Left hindlimb (tissue), 1 donor: ENCODE data around the gene DIP2C.
"Not testable (repeated sequence)": the region's sequence is repeated elsewhere in the genome, so short reads cannot be mapped to it uniquely, and the experiment has no call there.

Source experiments
- DNase-seq: peaks from one replicate; pipeline ENCODE4 v3.0.0-alpha.2; 2018

The DIP2C gene

GRCh38 chr10:491667-492424, 197.6 kb downstream of the DIP2C start:
- peak; percentile 22 for DNase-seq

DNA sequence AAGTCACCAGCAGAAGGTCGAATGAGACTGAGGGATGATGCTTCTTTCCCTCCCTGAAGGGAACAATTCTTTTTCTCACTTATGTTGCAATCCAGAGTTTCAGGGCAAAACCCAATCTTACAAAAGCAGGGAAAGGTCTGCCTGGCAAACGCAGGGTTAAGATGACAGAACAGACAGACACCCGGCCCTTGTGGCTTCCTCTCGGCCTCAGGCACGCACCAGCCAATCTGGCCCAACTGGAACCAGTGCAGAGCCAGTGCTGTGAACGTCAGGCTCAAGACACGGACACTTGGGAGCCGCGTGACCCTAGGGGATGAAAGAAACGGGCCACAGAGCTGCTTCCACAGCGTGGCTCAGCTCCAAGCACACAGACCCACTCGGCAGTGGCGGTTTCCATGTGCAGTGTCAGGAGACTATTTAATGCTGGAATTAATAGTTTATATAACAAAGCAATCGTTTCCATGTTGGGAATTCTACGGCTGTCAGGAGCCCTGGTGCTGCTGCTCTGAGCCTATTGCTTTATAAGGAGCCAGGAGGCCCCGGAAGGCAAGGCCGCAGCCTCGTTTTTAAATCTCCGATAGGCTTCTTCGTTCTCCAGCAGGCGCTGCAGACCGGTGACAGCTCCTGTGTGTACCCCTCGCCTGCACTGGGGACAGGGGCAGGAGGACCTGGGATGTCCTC, 198.4 kb downstream of the DIP2C start:
- DNase-seq, result peak; percentile 34

DNA sequence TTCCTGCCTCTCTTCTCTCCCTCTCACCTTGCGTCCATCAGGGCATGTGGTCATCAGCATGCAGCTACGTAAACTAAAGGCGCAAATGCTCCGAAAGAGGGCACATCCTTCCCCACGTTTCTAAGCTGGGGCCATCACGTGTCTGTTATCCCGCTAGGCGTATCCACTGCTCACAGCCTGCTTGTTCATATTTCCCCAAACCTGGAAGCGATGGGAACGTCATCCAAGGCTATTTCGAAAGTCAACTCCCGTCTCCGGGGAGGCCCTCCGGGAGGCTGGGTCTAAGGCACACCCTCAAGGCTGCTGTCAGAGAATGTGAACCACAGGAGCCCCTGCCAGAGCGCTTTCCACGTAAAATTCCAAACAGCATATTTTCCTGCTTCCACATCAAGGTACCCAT, 199.2 kb downstream of the DIP2C start:
- DNase-seq, result peak; percentile 57

DNA sequence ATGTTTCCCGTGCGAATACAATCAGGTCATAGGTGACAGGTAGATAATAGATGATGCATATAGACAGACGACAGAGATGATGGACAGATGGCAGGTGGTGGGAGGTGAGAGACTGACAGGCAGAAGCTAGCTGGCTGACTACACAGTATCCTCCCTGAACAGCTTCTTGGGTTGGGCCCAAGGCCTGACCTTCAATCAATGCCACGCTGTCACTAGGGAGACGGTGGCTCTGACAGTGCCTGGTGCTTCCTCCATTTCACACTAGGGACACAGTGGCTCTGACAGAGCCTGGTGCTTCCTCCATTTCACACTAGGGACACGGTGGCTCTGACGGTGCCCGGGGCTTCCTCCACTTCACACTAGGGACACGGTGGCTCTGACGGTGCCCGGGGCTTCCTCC, 200.1 kb downstream of the DIP2C start:
- no peak for DNase-seq

- DNase-seq, result no peak
These were observed 200.6 kb downstream of the DIP2C start for GRCh38 chr10:488933-489215.

DNA sequence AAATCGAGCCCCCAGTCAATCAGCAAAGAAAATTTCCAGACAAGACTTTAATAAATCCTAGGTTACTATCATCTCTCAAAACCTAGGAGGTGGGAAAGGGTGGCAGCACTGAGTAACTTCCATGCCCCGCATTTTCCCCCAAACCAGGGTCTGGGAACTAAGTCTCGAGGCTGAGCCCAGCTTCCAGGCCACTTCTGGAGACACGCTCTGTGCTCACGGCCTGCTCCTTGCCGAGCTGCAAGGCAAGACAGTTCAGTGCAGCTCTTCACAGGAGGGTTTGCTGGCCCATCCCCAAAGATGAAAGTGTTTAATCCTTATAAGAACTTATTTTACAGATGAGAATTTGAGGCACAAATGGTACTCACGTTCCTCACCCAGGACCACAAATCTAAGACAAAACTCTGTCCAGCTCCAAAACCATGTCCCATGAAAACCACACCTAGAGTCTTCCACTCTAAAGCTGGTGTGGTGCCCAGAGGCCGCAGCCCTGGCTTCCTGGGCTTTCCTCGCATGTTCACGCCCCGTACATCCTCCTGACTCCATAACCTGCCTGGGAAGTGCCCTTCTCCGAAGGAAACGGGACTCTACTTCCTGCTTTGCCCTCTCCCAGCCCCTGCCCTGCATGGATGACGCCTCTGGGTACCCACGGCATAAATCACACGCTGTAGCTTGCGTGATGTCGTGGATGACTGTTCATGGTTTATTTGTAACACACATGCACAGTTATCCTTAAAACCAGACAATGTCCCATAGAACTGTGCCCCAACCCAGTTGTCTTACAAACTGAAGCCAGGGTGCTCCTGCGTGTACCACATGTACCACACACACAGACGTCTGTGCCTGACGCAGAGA, 201.2 kb downstream of the DIP2C start:
- no peak for DNase-seq

DNA sequence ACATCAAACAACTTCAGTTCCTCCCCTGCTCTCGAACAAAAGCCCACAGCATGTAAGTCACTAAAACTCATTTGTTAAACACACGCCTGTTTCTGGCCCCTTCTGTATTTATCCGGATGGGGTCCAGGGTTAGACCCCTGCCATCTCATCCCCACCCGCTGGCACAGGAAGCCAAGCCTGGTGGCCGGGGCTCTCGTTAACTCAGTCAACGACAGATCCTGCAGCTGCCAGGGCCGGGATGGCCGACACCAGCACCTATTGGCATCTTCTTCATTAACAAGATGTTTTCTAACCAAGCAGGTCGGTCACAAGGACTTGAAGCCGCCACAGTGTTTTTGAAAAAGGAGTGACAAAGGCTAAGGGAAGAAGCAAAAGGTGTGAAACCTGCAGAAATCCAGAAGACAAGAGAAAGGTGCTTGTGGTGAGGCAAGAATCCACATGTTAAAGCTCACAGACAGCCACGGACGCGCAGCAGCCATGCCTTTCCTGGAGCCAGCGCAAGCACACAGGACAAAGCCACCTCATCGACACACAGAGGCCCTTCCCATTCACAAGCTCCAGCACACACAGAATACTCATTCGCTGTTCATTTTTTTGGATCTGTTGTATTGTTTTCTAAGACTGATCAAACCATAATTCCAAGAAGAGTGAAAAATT, 202.7 kb downstream of the DIP2C start:
- no peak for DNase-seq

- peak; percentile 38 for DNase-seq
These were observed 203.3 kb downstream of the DIP2C start for GRCh38 chr10:486206-486605.

DNA sequence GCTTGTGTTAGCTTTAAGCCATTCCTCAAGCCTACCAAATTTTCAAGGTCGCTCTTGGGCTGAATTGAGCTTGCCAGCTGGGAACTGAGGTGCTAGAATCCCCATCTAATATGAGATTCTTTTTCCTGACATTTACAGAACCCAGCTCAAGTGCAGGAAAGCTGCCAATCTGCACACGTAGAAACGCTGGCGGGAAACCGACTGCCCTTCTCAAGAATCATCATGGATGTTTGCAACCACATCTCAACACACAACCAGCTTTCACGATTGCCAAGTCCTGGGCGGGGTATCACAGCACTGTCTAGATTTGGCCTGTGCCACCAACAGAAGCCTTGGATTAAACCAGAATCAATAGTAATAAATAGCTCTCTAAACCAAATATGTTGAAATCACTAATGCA, 203.7 kb downstream of the DIP2C start:
- DNase-seq, result peak; percentile 42

DNA sequence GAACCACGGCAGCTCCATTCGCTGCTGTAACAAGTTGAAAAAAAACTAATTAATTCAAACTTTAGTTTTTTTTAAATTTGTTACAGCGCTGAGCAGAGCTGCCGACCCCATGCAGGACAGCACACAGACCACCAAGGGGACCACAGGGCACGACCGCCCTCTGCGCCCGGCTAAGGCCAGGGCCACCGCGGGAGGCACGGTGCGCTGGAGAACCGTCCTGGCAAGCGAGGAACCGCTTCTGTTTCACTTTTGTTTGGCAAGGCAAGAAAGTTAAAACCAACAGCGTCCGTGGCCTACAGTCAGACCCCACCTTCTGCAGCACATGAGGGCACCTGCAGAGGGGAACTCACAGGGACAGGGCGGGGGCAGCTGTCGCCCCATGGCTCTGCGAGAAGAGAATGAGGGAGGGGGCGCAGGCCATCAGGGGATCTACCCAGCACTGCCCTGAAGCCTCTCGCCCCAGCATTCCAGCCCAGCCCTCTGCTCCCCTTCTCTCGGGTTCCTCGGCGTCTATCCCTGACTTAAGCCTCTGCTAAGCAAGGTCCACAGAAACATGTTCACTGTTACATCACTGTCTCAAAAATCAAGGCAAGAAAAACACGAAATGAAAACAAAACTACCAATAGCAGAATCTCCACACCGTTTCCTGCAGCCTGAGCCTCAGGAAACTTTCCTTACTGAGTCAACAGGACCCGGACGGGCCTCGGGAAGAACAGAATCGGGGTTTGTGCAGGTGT, 204.4 kb downstream of the DIP2C start:
- no peak for DNase-seq

DNA sequence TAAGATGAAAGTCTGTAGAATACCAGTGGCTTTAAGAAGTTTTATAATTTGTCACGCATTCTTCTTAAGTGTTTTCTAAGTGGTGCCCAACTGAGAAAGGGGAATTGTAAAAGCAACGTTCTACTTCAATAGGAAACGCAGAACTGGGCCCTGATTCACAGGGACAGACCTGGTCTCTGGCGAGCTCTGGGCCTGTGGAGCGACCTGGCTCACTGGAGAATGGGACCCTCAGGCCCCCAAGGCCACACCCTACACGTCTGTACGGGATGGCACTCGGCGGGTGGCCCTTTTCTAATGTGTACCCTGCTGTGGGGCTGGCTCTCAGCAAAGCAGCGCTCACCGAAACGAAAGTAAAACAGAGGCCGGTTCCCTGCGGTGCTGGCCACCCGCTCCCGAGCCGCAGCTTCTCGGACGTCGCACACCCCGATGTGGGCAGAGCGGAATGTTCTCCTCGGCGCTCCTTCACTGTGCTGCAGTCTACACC, 205.0 kb downstream of the DIP2C start:
- no peak for DNase-seq

DNA sequence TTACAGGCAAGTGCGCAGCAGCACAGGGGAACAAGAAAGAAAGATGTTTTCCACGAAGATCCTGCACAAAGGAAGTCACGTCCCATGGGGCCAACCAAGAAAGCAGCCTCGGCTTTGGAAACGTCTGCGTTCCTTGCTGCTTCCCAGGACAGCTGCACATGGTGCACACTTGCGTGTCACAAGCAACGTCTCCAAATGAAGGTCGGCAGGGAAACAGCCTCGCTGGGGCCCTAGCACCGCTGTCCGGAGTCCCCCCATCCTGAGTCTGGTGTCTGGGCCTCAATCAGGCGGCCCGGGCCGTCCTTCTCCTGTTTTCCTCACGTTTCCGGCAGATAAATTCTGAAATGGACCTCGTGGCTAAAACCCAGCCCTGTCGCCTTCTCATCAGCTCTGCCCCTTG, 206.2 kb downstream of the DIP2C start:
- DNase-seq, result no peak

- no peak for DNase-seq
These were observed 206.6 kb downstream of the DIP2C start for GRCh38 chr10:482848-483247.

DNA sequence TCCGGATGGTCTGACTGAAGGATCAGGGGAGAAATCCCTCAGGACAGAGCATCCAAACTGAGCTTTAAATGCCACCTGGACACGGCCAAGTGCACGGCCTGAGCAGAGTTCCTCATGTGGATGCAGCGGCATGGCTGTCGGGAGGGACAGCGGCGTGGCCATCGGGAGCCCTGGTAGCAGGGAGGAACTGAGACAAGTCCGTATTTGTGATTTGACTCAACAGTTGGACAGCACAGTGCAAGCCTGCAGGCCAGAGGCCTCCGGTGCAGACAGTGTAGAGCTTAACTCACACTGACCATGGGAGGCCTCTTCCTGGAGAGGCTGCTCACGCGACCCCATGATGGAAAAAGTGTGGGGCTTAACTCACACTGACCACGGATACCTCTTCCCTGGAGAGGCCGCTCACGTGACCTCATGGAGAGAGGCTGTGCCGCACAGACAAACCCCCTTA, 207.4 kb downstream of the DIP2C start:
- DNase-seq, result no peak

DNA sequence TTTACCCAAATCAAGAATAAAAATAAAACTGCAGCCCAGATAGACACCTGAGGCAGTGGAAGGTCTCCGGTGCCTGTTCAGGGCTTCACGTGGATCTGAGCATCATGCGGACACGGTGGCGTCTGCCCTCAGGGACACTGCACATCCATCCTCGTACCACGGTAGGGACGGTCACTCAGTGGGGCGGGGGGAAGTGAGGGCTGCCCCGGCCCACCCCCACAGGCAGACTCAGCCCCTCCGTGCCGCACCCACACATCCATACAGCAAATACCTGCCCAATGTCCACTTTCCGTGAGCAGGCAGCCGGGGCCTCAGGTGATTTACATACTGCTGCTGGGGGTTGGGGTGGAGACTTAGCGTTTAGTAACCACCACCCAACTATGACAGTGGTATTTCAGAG, 207.8 kb downstream of the DIP2C start:
- no peak for DNase-seq

- DNase-seq, result no peak
These were observed 208.4 kb downstream of the DIP2C start for GRCh38 chr10:480928-481552.

DNA sequence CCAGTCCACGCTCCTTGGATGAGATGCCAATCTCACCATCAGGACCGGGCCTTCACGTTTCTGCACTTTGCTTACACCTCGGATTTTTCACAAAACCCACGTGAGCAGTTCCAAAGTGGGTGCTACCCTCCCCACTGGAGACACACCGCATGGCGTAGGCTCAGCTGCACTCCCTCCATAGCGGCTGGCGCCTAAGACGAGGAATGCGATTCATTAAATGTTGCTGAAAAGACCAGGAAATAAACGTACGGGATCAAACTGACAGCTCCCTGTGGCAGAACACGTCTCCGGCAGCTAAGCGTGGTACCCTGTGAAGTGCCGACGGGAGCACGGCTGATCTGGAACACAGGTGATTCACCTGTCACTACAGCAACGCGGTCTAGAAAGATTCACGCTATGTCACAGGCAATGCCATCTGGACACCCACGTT, 209.0 kb downstream of the DIP2C start:
- no peak for DNase-seq

- DNase-seq, result not testable (repeated sequence)
These were observed 209.6 kb downstream of the DIP2C start for GRCh38 chr10:479706-480497.

DNA sequence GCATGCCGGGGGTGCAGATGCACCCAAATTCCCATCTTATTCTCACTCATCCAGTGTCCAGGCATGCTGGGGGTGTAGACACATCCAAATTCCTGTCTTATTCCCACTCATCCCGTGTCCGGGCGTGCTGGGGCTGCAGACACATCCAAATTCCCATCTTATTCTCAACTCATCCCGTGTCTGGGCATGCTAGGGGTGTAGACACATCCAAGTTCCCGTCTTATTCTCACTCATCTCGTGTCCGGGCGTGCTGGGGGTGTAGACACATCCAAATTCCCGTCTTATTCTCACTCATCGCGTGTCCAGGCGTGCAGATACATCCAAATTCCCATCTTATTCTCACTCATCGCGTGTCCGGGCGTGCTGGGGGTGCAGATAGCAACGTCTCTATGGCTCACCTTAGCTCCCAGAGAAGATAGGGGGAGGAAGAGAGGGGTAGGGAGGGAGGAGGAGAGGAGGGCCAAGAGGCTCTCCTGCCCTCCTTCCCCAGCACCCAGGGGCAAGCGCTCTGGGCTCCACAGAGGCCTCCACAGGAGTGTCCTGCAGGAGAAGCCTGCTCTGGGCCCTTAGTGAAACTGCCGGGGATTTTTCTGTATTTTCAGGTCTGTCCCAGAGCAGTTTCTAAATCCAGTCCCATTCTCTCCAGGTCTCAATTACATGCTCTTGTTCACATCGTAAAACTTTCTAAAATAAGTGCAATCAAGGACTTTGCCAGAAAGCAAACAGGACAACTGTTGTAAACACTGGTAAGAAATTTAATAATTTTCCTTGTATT, 210.8 kb downstream of the DIP2C start:
- peak; percentile 8 for DNase-seq

DNA sequence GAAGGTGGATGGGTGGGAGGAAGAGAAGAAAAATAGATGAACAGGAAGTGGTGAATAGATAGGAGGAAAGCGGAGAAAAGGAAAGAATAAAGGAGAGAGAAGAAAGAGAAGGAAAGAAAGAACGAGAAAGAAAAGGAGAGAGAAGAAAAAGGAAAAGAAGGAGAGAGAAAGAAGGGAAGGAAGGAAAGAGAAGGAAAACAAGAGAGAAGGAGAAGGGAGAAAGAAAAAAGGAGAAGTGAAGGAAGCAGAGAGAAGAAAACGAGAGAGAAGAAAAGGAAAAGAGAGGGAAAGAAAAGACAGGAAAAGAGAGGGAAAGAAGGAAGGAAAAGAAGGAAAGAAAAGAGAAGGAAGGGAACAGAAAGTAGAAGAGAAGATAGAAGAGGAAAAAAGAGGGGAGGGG, 211.8 kb downstream of the DIP2C start:
- no peak for DNase-seq
